Lower leg skin (tissue), 4 donors: ENCODE data around the gene GDPD4. TPM values are rescaled to one million over a fixed set of nuclear protein-coding genes. Genes with fewer than 3 reads are reported as not detected.

Experiments
- DNase-seq, 2 donors: peaks; one replicate each; pipeline ENCODE4 v3.0.0-alpha.2; 2019; ENCODE audit warnings: low spot score in 2 of 2
- H3K4me3 ChIP-seq: fragments of 200-600 bp; sonication (generic); 2 replicates; pipeline ENCODE4 v1.5.1; 2017; ENCODE audit warnings: mild to moderate bottlenecking, low read depth; ENCODE audit not compliant: poor library complexity, severe bottlenecking
- CTCF ChIP-seq, 3 donors: fragments of 450-650 bp; IDR thresholded peaks; one replicate each; pipeline ENCODE4 v1.5.1; 2016; ENCODE audit warnings: antibody characterized with exemption in 3 of 3, mild to moderate bottlenecking in 3 of 3, moderate library complexity in 2 of 3
- POLR2A ChIP-seq, 2 donors: fragments of 450-650 bp; IDR thresholded peaks; one replicate each; pipeline ENCODE4 v1.6.1; 2016 to 2017; ENCODE audit warnings: antibody characterized with exemption in 2 of 2, mild to moderate bottlenecking in 1 of 2, moderate library complexity in 1 of 2
- WGBS, 2 donors: methylation state at CpG; one replicate each; pipeline ENCODE4 v1.1.5; 2018; 5-methylcytosine and 5-hydroxymethylcytosine counted together
- intact Hi-C: fragments of 100-400 bp; cut with DNase I; formaldehyde crosslinking; loops from one replicate; pipeline ENCODE4 v1.15.0; 2023; ENCODE audit warnings: low total_unique reads
- total RNA-seq, 4 donors: library from RNA; depleted of rRNA; stranded (reverse); fragments of >200 nt; gene quantifications; one replicate each; pipeline ENCODE4 v1.1.0, GENCODE V29; 2016

Gene GDPD4
- total RNA-seq, 4 donors from 2014 or later: not detected

- no peak overlapping the region for H3K4me3 ChIP-seq
- no peak for TF ChIP-seq POLR2A (IDR thresholded peaks at IDR 0.05)
- no peak for TF ChIP-seq CTCF (IDR thresholded peaks at IDR 0.05)
- intact Hi-C loops: loop anchor here (5.0 kb wide), 1 partner anchor 62 kb away; the partner anchor contains the start of gene MYO7A
- 76 to 81% methylated on average over 17 of the region's 18 CpGs for WGBS, 2 donors
- no peak for DNase-seq
Observed at GRCh38 chr11:77188633-77189491, 112.6 kb downstream of the GDPD4 start.

- 57 to 58% methylated on average over 7 of the region's 7 CpGs for WGBS, 2 donors
- DNase-seq: peak; percentile 74 to 94
- H3K4me3 ChIP-seq: no peak overlapping the region
- intact Hi-C loops: loop anchor here (5.0 kb wide), 1 partner anchor 61 kb away; the partner anchor contains the start of gene MYO7A
- TF ChIP-seq CTCF (IDR thresholded peaks at IDR 0.05) (peak in 1 of 3 donors; percentile 68), POLR2A (IDR thresholded peaks at IDR 0.05) (no peak)
Observed at GRCh38 chr11:77187776-77188632, 113.5 kb downstream of the GDPD4 start.

GRCh38 chr11:77187111-77187750, 114.3 kb downstream of the GDPD4 start:
- DNase-seq: no peak
- H3K4me3 ChIP-seq: no peak overlapping the region
- WGBS, 2 donors: 86 to 90% methylated on average over 9 of the region's 9 CpGs
- TF ChIP-seq POLR2A (IDR thresholded peaks at IDR 0.05) (no peak), CTCF (IDR thresholded peaks at IDR 0.05) (no peak)
- intact Hi-C loops: loop anchor here (5.0 kb wide), 1 partner anchor 60 kb away; the partner anchor contains the start of gene MYO7A

GRCh38 chr11:77186302-77186701, 115.2 kb downstream of the GDPD4 start:
- 87 to 95% methylated on average over 1 of the region's 1 CpG for WGBS, 2 donors
- no peak for DNase-seq
- no peak overlapping the region for H3K4me3 ChIP-seq
- intact Hi-C loops: loop anchor here (5.0 kb wide), 1 partner anchor 59 kb away; the partner anchor contains the start of gene MYO7A
- TF ChIP-seq CTCF (IDR thresholded peaks at IDR 0.05) (no peak), POLR2A (IDR thresholded peaks at IDR 0.05) (no peak)

GRCh38 chr11:77184136-77184860, 117.2 kb downstream of the GDPD4 start:
- TF ChIP-seq POLR2A (IDR thresholded peaks at IDR 0.05) (no peak), CTCF (IDR thresholded peaks at IDR 0.05) (no peak)
- DNase-seq: no peak
- intact Hi-C loops: no loop called here
- 84 to 93% methylated on average over 10 to 14 of the region's 15 CpGs for WGBS, 2 donors
- no peak overlapping the region for H3K4me3 ChIP-seq
